Fibroblast of lung (primary cell): Measurements from ENCODE around the gene KBTBD2. TPM values are rescaled to one million over a fixed set of nuclear protein-coding genes. Genes with fewer than 3 reads are reported as not detected.
"Not testable (repeated sequence)": the region's sequence is repeated elsewhere in the genome, so short reads cannot be mapped to it uniquely, and the experiment has no call there.

Experiments used
- DNase-seq, 2 donors: peaks; one replicate each; pipeline versions ENCODE4 v3.0.0 to v3.0.0-alpha.2; 2010; ENCODE audit warnings: low read depth in 2 of 2
- H2AFZ ChIP-seq: 2 replicates; pipeline ENCODE4 v1.5.1; 2012; ENCODE audit warnings: low read length, control low read depth, inconsistent platforms
- H3K27ac ChIP-seq: 2 replicates; pipeline ENCODE4 v1.5.1; 2011; ENCODE audit warnings: low read length, control low read depth; ENCODE audit not compliant: insufficient read depth
- H3K27me3 ChIP-seq: 2 replicates; pipeline ENCODE4 v1.5.1; 2011; ENCODE audit warnings: mild to moderate bottlenecking, low read length; ENCODE audit not compliant: control insufficient read depth, insufficient read depth
- H3K36me3 ChIP-seq: 2 replicates; pipeline ENCODE4 v1.5.1; 2011; ENCODE audit warnings: low read length; ENCODE audit not compliant: control insufficient read depth, insufficient read depth
- H3K4me1 ChIP-seq: 2 replicates; pipeline ENCODE4 v1.5.1; 2011; ENCODE audit warnings: low read length; ENCODE audit not compliant: control insufficient read depth, insufficient read depth; ENCODE audit errors: extremely low read depth
- H3K4me2 ChIP-seq: 2 replicates; pipeline ENCODE4 v1.5.1; 2011; ENCODE audit warnings: low read length, control low read depth; ENCODE audit not compliant: insufficient read depth; ENCODE audit errors: extremely low read depth
- H3K4me3 ChIP-seq, 4 experiments: fragments of 200-600 bp in 1 of 4; sonication (generic) in 1 of 4; replicated peaks in 1 of 4; 2 replicates each; pipeline ENCODE4 v1.5.1; 2011 to 2016; ENCODE audit warnings: low read length in 4 of 4, low read depth in 3 of 4, mild to moderate bottlenecking in 3 of 4, control low read depth in 2 of 4, inconsistent platforms in 1 of 4, mixed read lengths in 1 of 4; ENCODE audit not compliant: insufficient read depth in 1 of 4; ENCODE audit errors: control extremely low read depth in 1 of 4
- H3K79me2 ChIP-seq: 2 replicates; pipeline ENCODE4 v1.5.1; 2012; ENCODE audit warnings: mild to moderate bottlenecking, low read length, inconsistent platforms; ENCODE audit not compliant: control insufficient read depth, insufficient read depth
- H3K9ac ChIP-seq: 2 replicates; pipeline ENCODE4 v1.5.1; 2011; ENCODE audit warnings: mild to moderate bottlenecking, low read length, control low read depth; ENCODE audit not compliant: insufficient read depth
- H3K9me3 ChIP-seq: 2 replicates; pipeline ENCODE4 v1.5.1; 2012; ENCODE audit warnings: low read depth, low read length; ENCODE audit not compliant: control insufficient read depth, insufficient read depth
- H4K20me1 ChIP-seq: 2 replicates; pipeline ENCODE4 v1.5.1; 2011; ENCODE audit warnings: low read length; ENCODE audit not compliant: control insufficient read depth, insufficient read depth; ENCODE audit errors: extremely low read depth
- EZH2 ChIP-seq: IDR thresholded peaks from 2 replicates; pipeline ENCODE4 v1.5.1; 2012; ENCODE audit warnings: low read length, control low read depth, mild to moderate bottlenecking; ENCODE audit errors: missing control alignments
- polyA plus RNA-seq, 2 donors: library from polyadenylated mRNA; depleted of rRNA in 1 of 2; stranded (reverse) in 1 of 2; unstranded in 1 of 2; fragments of >200 nt; gene quantifications; 2 replicates each; pipeline ENCODE4 v1.2.1, GENCODE V29; 2011 to 2012; ENCODE audit warnings: missing spikeins in 1 of 2
- total RNA-seq: library from RNA; depleted of rRNA; stranded (reverse); fragments of >200 nt; gene quantifications from 2 replicates; pipeline ENCODE4 v1.2.1, GENCODE V29; 2014
- TF ChIP-seq, protein P1 (sequence below), 2 donors: IDR thresholded peaks in 1 of 2; conservative IDR thresholded peaks in 1 of 2; 1 replicate in 1 of 2; 2 replicates in 1 of 2; pipeline ENCODE4 v1.5.1; 2011 to 2012; ENCODE audit warnings: low read length in 2 of 2, control low read depth in 1 of 2, inconsistent platforms in 1 of 2, low read depth in 1 of 2, mild to moderate bottlenecking in 1 of 2

The KBTBD2 gene
- total and polyA plus RNA-seq, 2 donors (not counting 1 experiment from before 2014, with no cell fraction given) = 26.7 to 29.2 TPM

DNA sequence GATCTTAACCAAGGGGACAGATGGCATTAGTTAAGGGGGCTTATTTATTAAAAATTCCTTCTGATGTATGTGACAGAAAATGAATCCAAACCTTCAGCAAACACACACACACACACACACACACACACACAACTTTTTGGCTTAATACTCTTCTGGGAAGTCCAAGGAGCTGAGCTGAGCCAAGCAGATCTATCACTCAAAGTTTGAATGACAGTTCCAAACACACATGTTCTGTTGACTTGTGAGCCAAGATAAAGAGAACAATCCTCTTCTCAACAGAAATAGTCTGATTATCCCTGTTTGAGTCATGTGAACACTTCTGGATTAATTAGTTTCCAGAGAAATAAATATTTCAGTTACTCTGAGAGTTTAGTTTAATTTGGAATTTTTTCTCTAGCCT, 31.5 kb downstream of the KBTBD2 start:
- Histone ChIP-seq H3K4me3 (no peak overlapping the region), H3K27ac (no peak overlapping the region), H4K20me1 (no peaks in the 10 kb centered on the region), H3K79me2 (no peaks in the 10 kb centered on the region), H3K4me1 (no peaks in the 10 kb centered on the region), H3K9ac (no peak overlapping the region), H3K36me3 (no peaks in the 10 kb centered on the region), H2AFZ (no peak overlapping the region), H3K9me3 (no peaks in the 10 kb centered on the region), H3K4me2 (no peak overlapping the region), H3K27me3 (no peaks in the 10 kb centered on the region)
- TF ChIP-seq, protein P1, sequence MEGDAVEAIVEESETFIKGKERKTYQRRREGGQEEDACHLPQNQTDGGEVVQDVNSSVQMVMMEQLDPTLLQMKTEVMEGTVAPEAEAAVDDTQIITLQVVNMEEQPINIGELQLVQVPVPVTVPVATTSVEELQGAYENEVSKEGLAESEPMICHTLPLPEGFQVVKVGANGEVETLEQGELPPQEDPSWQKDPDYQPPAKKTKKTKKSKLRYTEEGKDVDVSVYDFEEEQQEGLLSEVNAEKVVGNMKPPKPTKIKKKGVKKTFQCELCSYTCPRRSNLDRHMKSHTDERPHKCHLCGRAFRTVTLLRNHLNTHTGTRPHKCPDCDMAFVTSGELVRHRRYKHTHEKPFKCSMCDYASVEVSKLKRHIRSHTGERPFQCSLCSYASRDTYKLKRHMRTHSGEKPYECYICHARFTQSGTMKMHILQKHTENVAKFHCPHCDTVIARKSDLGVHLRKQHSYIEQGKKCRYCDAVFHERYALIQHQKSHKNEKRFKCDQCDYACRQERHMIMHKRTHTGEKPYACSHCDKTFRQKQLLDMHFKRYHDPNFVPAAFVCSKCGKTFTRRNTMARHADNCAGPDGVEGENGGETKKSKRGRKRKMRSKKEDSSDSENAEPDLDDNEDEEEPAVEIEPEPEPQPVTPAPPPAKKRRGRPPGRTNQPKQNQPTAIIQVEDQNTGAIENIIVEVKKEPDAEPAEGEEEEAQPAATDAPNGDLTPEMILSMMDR (conservative IDR thresholded peaks at IDR 0.05 in 1 of 2, IDR thresholded peaks at IDR 0.05 in 1 of 2; ENCODE audit: low read depth in 1 of 2, low read length in 2 of 2) = no peak
- TF ChIP-seq EZH2 = no peak
- DNase-seq = no peak

DNA sequence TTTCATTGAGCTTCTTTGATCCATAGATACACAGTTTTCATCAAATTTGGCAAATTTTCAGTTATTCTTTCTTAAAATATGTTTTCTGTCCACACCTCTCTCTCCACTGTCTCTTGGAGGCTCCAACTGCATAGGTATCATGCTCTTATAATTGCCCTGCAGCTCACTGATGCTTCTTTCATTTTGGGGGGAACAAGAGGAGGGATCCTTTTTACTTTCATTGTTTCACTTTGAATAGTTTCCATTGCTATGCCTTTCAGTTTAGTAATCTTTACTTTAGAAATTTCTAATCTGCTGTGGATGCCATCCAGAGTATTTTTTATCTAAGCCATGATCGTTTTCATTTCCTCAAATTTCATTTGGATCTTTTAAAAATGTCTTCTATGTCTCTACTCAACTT, 32.9 kb downstream of the KBTBD2 start:
- H3K9ac ChIP-seq = no peak overlapping the region
- DNase-seq = no peak
- H3K4me3 ChIP-seq = no peak overlapping the region
- H2AFZ ChIP-seq = no peak overlapping the region
- no peak overlapping the region for H3K4me2 ChIP-seq
- no peaks in the 10 kb centered on the region for H4K20me1 ChIP-seq
- H3K27ac ChIP-seq = no peak overlapping the region
- H3K4me1 ChIP-seq = no peaks in the 10 kb centered on the region
- TF ChIP-seq, protein P1 (conservative IDR thresholded peaks at IDR 0.05 in 1 of 2, IDR thresholded peaks at IDR 0.05 in 1 of 2; ENCODE audit: low read depth in 1 of 2, low read length in 2 of 2) = no peak
- TF ChIP-seq EZH2 = no peak
- no peaks in the 10 kb centered on the region for H3K79me2 ChIP-seq
- no peaks in the 10 kb centered on the region for H3K9me3 ChIP-seq
- no peaks in the 10 kb centered on the region for H3K36me3 ChIP-seq
- H3K27me3 ChIP-seq = no peaks in the 10 kb centered on the region

DNA sequence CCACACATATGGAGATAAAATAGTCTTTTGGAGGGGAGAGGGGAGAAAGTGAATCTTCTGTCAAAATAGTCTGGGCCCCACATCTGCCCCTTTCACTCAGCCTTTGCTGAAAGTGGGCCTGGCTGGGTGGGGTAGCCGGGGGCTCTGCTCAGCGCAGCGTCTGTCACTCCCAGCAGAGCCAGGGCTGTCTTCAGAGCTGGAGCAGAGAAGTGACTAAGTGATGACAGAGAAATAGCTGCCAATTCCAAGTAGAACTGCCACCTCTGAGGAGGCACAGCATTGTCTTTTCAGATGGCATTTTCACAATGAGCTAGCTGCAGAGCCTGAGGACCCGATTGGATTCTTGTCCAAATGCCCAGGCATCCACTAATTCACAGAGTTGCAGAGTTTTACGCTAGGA, 34.5 kb downstream of the KBTBD2 start:
- H3K79me2 ChIP-seq, H3K9ac ChIP-seq, H3K4me2 ChIP-seq, H3K27me3 ChIP-seq, H3K36me3 ChIP-seq, H3K27ac ChIP-seq, H3K4me3 ChIP-seq, H3K4me1 ChIP-seq, DNase-seq, H4K20me1 ChIP-seq, H2AFZ ChIP-seq, H3K9me3 ChIP-seq: not testable (repeated sequence)

DNA sequence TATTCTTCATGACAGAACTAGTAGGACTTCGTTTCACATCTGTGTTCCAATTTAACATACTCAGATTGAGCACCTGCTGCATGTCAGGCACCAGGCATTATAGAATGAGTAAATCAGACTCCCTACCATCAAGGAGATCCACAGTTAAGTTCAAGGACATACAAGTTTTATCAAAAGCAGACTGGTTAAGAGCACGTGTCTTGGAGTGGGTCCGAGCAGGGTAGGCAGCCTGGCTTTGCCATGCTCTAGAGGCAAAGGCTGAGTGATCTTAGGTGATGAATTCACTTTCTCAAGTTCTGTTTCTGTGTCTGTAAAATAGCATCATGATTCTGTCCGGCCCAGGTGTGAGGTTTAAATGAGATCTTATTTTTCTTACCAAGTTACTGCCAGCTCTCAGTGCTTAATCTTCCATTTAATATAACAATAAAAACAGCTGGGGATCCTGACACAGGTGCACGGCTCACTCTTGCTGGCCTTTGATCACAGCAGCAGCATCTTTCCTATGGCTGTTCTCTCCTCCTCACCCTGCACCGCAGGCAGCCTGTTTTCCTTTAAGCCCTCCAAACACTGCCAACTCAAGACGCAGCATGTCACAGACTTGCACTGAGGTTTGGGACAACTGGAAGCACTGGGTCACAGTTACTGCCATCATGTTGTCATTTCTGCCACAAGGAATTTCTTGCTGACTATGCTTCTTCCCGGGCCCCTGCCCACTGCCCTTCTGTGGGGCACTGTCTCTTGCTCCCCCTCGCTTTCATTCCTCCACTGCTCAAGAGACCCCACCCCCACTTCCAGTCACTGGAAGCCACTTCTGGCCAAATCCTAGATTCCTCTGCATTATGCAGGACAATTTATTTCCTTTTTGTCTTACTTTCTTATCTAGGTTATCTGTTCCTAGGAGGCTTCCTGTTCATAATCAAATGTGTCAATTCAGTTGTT, 35.5 kb downstream of the KBTBD2 start:
- not testable (repeated sequence) for H3K27ac ChIP-seq, H3K4me2 ChIP-seq, H3K36me3 ChIP-seq, H3K9me3 ChIP-seq, H2AFZ ChIP-seq, DNase-seq, H3K4me3 ChIP-seq, H3K79me2 ChIP-seq, H3K9ac ChIP-seq, H4K20me1 ChIP-seq, H3K27me3 ChIP-seq, H3K4me1 ChIP-seq

DNA sequence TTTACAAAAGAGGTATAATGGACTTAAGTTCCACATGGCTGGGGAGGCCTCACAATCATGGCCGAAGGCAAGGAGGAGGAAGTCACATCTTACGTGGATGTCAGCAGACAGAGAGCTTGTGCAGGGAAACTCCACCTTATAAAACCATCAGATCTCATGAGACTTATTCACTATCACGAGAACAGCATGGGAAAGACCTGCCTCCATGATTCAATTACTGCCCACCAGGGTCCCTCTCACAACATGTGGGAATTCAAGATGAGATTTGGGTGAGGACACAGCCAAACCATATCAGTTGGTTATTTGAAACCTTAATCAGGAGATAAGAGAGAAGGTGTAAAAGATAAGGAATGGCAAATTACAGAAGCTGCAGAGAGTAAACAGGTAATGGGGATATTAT, 40.9 kb downstream of the KBTBD2 start:
- H3K9ac ChIP-seq, H2AFZ ChIP-seq, H3K4me3 ChIP-seq, H3K79me2 ChIP-seq, H4K20me1 ChIP-seq, H3K36me3 ChIP-seq, H3K4me2 ChIP-seq, H3K27me3 ChIP-seq, H3K27ac ChIP-seq, H3K4me1 ChIP-seq, H3K9me3 ChIP-seq, DNase-seq: not testable (repeated sequence)
